ENCODE data around the gene CDC26.

DNA sequence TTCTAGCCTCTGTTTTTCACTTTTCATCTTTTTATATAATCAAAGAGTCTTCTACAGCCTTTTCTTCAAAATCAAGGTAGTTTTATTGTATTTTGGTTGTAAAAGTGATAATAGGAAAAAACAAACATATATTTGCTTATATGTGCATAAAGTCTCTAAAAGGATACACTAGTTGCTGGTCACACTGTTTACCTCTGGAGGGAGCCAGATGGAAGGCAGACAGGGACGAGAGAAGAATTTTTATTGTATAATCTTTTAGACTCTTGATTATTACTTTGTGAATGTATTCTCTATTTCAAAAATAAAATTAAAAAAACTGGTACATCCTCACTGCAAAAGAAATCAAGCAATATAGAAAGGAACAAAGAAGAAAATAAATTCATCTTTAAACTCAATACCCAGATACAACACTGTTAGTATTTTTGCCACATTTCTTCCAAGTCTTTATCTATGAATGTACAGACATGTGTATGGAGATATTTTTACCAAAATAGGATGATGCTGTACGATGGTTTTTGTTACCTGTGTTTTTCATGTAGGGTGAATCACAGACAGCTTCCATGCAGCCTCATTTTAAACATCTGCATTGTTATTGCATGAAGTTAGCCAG lies 33.9 kb upstream of the CDC26 start:
- TF ChIP-seq POLR2A (IDR thresholded peaks at IDR 0.05; ENCODE audit: borderline replicate concordance, extremely low read depth, insufficient read depth, insufficient read length), result no peak
- TF ChIP-seq EZH2 (IDR thresholded peaks at IDR 0.05), result no peak
